CD14-positive monocyte (primary cell): ENCODE data around the gene TUBB3. TPM values are rescaled to one million over a fixed set of nuclear protein-coding genes. Genes with fewer than 3 reads are reported as not detected.

Source experiments
- DNase-seq, 3 donors: peaks; one replicate each; pipeline ENCODE4 v3.0.0-alpha.2; 2011 to 2022
- H2AFZ ChIP-seq: 2 replicates; pipeline ENCODE4 v1.6.0; 2012; ENCODE audit warnings: mild to moderate bottlenecking, low read depth, low read length, inconsistent platforms; ENCODE audit not compliant: insufficient read depth, poor library complexity, severe bottlenecking
- H3K27ac ChIP-seq, 2 donors: 1 replicate in 1 of 2; 2 replicates in 1 of 2; pipeline ENCODE4 v1.5.1; 2012 to 2013; ENCODE audit warnings: low read length in 2 of 2, control low read depth in 1 of 2, inconsistent platforms in 1 of 2, low read depth in 1 of 2, mild to moderate bottlenecking in 1 of 2
- H3K27me3 ChIP-seq, 2 donors: one replicate each; pipeline versions ENCODE4 v1.6.0 to v1.6.1; 2011 to 2013; ENCODE audit warnings: low read length in 2 of 2; ENCODE audit not compliant: control insufficient read depth in 2 of 2, insufficient read depth in 2 of 2
- H3K36me3 ChIP-seq, 2 donors: replicated peaks in 1 of 2; 1 replicate in 1 of 2; 2 replicates in 1 of 2; pipeline versions ENCODE4 v1.5.1 to v1.6.1; 2012 to 2013; ENCODE audit warnings: low read length in 2 of 2, control low read depth in 1 of 2, inconsistent platforms in 1 of 2, mild to moderate bottlenecking in 1 of 2; ENCODE audit not compliant: insufficient read depth in 2 of 2, control insufficient read depth in 1 of 2
- H3K4me1 ChIP-seq, 2 donors: 1 replicate in 1 of 2; 2 replicates in 1 of 2; pipeline versions ENCODE4 v1.5.1 to v1.6.1; 2012 to 2013; ENCODE audit warnings: low read length in 2 of 2, control low read depth in 1 of 2, inconsistent platforms in 1 of 2, mild to moderate bottlenecking in 1 of 2, moderate library complexity in 1 of 2; ENCODE audit not compliant: insufficient read depth in 2 of 2, control insufficient read depth in 1 of 2
- H3K4me2 ChIP-seq: replicated peaks from 2 replicates; pipeline ENCODE3; 2012; ENCODE audit warnings: low read length, moderate library complexity, mild to moderate bottlenecking; ENCODE audit not compliant: poor library complexity, severe bottlenecking; ENCODE audit errors: extremely low read depth
- H3K4me3 ChIP-seq, 3 experiments: fragments of 200-600 bp in 1 of 3; sonication (generic) in 1 of 3; replicated peaks in 1 of 3; 1 replicate in 2 of 3; 2 replicates in 1 of 3; pipeline ENCODE4 v1.5.1; 2011 to 2013; ENCODE audit warnings: low read length in 3 of 3, mild to moderate bottlenecking in 3 of 3, control low read depth in 2 of 3, low read depth in 2 of 3, inconsistent platforms in 1 of 3, moderate library complexity in 1 of 3
- H3K79me2 ChIP-seq: 2 replicates; pipeline ENCODE4 v1.6.0; 2012; ENCODE audit warnings: mild to moderate bottlenecking, control low read depth, inconsistent platforms, low read length, moderate library complexity; ENCODE audit not compliant: insufficient read depth
- H3K9ac ChIP-seq: 2 replicates; pipeline ENCODE4 v1.6.0; 2017; ENCODE audit warnings: low read length, mild to moderate bottlenecking; ENCODE audit not compliant: insufficient read depth, poor library complexity, severe bottlenecking
- H3K9me3 ChIP-seq, 2 donors: replicated peaks in 1 of 2; 1 replicate in 1 of 2; 2 replicates in 1 of 2; pipeline versions ENCODE4 v1.5.1 to v1.6.1; 2012 to 2013; ENCODE audit warnings: low read length in 2 of 2, control low read depth in 1 of 2; ENCODE audit not compliant: control insufficient read depth in 1 of 2, insufficient read depth in 1 of 2
- H4K20me1 ChIP-seq: 2 replicates; pipeline ENCODE4 v1.6.0; 2012; ENCODE audit warnings: mild to moderate bottlenecking, low read length, control low read depth, moderate library complexity; ENCODE audit not compliant: insufficient read depth
- H3K27ac Mint-ChIP-seq, 7 donors: one replicate each; pipeline ENCODE4 v1.8.0; 2020; ENCODE audit warnings: mild to moderate bottlenecking in 7 of 7, mixed read lengths in 7 of 7, moderate library complexity in 6 of 7, inconsistent platforms in 2 of 7
- H3K27me3 Mint-ChIP-seq, 3 donors: one replicate each; pipeline ENCODE4 v1.8.0; 2021 to 2022; ENCODE audit warnings: low read depth in 3 of 3, mild to moderate bottlenecking in 3 of 3, mixed read lengths in 3 of 3, moderate library complexity in 3 of 3, inconsistent platforms in 1 of 3
- H3K36me3 Mint-ChIP-seq, 2 donors: one replicate each; pipeline ENCODE4 v1.8.0; 2020; ENCODE audit warnings: mixed read lengths in 2 of 2, inconsistent platforms in 1 of 2, mild to moderate bottlenecking in 1 of 2
- H3K4me1 Mint-ChIP-seq: one replicate; pipeline ENCODE4 v1.8.0; 2020; ENCODE audit warnings: mild to moderate bottlenecking, mixed read lengths
- H3K4me3 Mint-ChIP-seq, 2 donors: one replicate each; pipeline ENCODE4 v1.8.0; 2020; ENCODE audit warnings: mild to moderate bottlenecking in 2 of 2, mixed read lengths in 2 of 2, moderate library complexity in 1 of 2
- H3K9me3 Mint-ChIP-seq, 7 donors: one replicate each; pipeline ENCODE4 v1.8.0; 2020 to 2022; ENCODE audit warnings: mixed read lengths in 7 of 7, mild to moderate bottlenecking in 6 of 7, moderate library complexity in 6 of 7, inconsistent platforms in 2 of 7
- WGBS: methylation state at CpG from one replicate; pipeline ENCODE4 v1.1.5; 2013; ENCODE audit warnings: missing lambda C conversion rate; ENCODE audit not compliant: insufficient coverage; 5-methylcytosine and 5-hydroxymethylcytosine counted together
- intact Hi-C, 2 donors: fragments of 100-400 bp; cut with micrococcal nuclease; formaldehyde crosslinking; loops; one replicate each; pipeline versions ENCODE4 v1.15.0 to v1.15.1; 2023
- polyA plus RNA-seq, 3 donors: library from polyadenylated mRNA; depleted of rRNA in 1 of 3; unstranded in 2 of 3; stranded (reverse) in 1 of 3; fragments of 300-500 nt in 2 of 3; fragments of >200 nt in 1 of 3; fragmentation: Illumina TruSeq in 2 of 3; gene quantifications; 1 replicate in 2 of 3; 2 replicates in 1 of 3; pipeline ENCODE4 v1.2.3, GENCODE V29; 2012 to 2021
- TF ChIP-seq, protein P1 (sequence below): fragments of 200-600 bp; IDR thresholded peaks from one replicate; pipeline ENCODE4 v1.8.0; 2022; ENCODE audit warnings: antibody characterized with exemption, mild to moderate bottlenecking

TUBB3 gene
- polyA plus RNA-seq, 3 donors = 2.9 TPM; not detected in 2

DNA sequence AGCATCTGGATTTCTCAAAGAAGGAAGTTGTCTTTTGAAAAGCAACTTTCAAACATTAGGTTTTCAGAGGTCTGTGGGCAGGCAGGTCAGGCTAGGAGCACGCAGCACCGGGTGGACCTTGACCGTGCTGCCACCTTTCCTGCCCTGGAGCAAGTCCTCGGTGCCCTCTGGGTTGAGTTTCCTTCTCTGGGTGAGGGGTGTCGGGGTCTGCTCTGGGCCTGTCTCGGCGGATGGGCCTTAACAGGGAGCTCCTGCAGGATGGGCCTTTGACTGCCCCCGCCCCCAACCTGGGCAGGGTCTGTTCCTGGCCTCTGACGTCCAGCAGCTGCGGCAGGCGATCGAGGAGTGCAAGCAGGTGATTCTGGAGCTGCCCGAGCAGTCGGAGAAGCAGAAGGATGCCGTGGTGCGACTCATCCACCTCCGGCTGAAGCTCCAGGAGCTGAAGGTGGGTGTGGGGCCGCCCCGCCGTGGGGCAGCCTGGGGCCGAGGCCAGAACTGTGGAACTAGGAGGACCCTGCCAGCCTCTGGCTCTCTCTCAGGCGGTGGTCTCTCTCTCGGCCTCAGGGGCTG is 34.2 kb downstream of the TUBB3 start:
- Mint-ChIP-seq H3K27me3 (peaks cover 0 to 7% (median 0%) of the 10 kb centered on the region in 3 donors), H3K27ac (peak overlapping the region; percentile 83 to 93 (median 91)), H3K9me3 (peaks cover 0 to 3% (median 0%) of the 10 kb centered on the region in 7 donors), H3K4me1 (peaks cover 71% of the 10 kb centered on the region), H3K36me3 (peaks cover 51 to 74% of the 10 kb centered on the region in 2 donors), H3K4me3 (peak overlapping the region; percentile 90 to 93)
- 30% methylated on average over 17 of the region's 23 CpGs for WGBS
- Histone ChIP-seq H3K79me2 (peaks cover 60% of the 10 kb centered on the region), H3K9me3 (no peaks in the 10 kb centered on the region), H2AFZ (peak overlapping the region; percentile 58), H3K27ac (peak overlapping the region; percentile 66 to 81), H3K4me2 (peak overlapping the region; percentile 80), H3K4me1 (peaks cover 62 to 71% of the 10 kb centered on the region in 2 donors), H3K4me3 (peak overlapping the region; percentile 48 to 83 (median 56)), H3K27me3 (no peaks in the 10 kb centered on the region), H4K20me1 (peaks cover 58% of the 10 kb centered on the region), H3K36me3 (peaks cover 30 to 48% of the 10 kb centered on the region in 2 donors), H3K9ac (peak overlapping the region; percentile 71)
- intact Hi-C loops = no loop called here
- DNase-seq = no peak
- TF ChIP-seq, protein P1, sequence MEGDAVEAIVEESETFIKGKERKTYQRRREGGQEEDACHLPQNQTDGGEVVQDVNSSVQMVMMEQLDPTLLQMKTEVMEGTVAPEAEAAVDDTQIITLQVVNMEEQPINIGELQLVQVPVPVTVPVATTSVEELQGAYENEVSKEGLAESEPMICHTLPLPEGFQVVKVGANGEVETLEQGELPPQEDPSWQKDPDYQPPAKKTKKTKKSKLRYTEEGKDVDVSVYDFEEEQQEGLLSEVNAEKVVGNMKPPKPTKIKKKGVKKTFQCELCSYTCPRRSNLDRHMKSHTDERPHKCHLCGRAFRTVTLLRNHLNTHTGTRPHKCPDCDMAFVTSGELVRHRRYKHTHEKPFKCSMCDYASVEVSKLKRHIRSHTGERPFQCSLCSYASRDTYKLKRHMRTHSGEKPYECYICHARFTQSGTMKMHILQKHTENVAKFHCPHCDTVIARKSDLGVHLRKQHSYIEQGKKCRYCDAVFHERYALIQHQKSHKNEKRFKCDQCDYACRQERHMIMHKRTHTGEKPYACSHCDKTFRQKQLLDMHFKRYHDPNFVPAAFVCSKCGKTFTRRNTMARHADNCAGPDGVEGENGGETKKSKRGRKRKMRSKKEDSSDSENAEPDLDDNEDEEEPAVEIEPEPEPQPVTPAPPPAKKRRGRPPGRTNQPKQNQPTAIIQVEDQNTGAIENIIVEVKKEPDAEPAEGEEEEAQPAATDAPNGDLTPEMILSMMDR = no peak

DNA sequence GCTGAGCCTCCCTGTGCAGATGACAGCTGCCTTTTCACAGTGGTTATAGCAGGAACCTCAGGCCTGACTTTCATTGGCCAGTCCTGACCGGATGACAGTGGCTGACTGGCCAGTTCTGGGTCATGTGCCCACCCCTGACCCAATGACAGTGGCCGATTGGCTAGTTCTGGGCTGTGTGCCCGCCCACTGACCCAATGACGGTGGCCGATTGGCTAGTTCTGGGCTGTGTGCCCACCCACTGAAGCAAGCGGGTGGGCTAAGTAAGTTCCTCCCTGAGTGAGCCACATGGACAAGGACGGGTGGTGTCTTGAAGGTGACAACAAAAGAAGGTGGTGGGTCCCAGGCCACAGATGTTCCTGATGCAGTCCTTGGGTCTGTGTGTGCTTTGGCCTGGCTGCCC is 34.9 kb downstream of the TUBB3 start:
- peak; percentile 66 to 78 (median 71) for DNase-seq
- H3K9ac ChIP-seq = peak overlapping the region; percentile 71
- peaks cover 70% of the 10 kb centered on the region for H3K4me1 Mint-ChIP-seq
- H3K27ac ChIP-seq = peak overlapping the region; percentile 66 to 81
- peak overlapping the region; percentile 48 to 83 (median 56) for H3K4me3 ChIP-seq
- TF ChIP-seq, protein P1 = no peak
- intact Hi-C loops = no loop called here
- peaks cover 62 to 70% of the 10 kb centered on the region in 2 donors for H3K4me1 ChIP-seq
- H2AFZ ChIP-seq = peak overlapping the region; percentile 58
- no peaks in the 10 kb centered on the region for H3K9me3 ChIP-seq
- peaks cover 0 to 3% (median 0%) of the 10 kb centered on the region in 7 donors for H3K9me3 Mint-ChIP-seq
- peaks cover 67% of the 10 kb centered on the region for H3K79me2 ChIP-seq
- peaks cover 54 to 75% of the 10 kb centered on the region in 2 donors for H3K36me3 Mint-ChIP-seq
- peaks cover 36 to 55% of the 10 kb centered on the region in 2 donors for H3K36me3 ChIP-seq
- H3K27ac Mint-ChIP-seq = peak overlapping the region; percentile 83 to 93 (median 91)
- peaks cover 0 to 7% (median 0%) of the 10 kb centered on the region in 3 donors for H3K27me3 Mint-ChIP-seq
- H3K27me3 ChIP-seq = no peaks in the 10 kb centered on the region
- peaks cover 61% of the 10 kb centered on the region for H4K20me1 ChIP-seq
- peak overlapping the region; percentile 80 for H3K4me2 ChIP-seq
- peak overlapping the region; percentile 90 to 93 for H3K4me3 Mint-ChIP-seq
- 94% methylated on average over 5 of the region's 7 CpGs for WGBS
